OCI-LY3 (cell line): Measurements from ENCODE around the gene CDT1.

Source experiments
- H2AFZ ChIP-seq: fragments of 200-600, 300-600 bp; shearing (Covaris generic); 2 replicates; pipeline ENCODE4 v1.6.0; 2014; ENCODE audit warnings: antibody characterized with exemption, low read depth, low read length
- H3K27ac ChIP-seq: fragments of 200-600, 300-600 bp; sonication (generic); 2 replicates; pipeline ENCODE4 v1.5.1; 2014; ENCODE audit warnings: mild to moderate bottlenecking, low read length, moderate library complexity, mixed read lengths
- H3K27me3 ChIP-seq: fragments of 200-600, 300-600 bp; sonication (generic); 2 replicates; pipeline ENCODE4 v1.6.1; 2014; ENCODE audit warnings: low read depth, low read length, mixed read lengths
- H3K36me3 ChIP-seq: fragments of 200-600, 300-600 bp; sonication (generic); replicated peaks from 2 replicates; pipeline ENCODE3; 2014; ENCODE audit warnings: low read depth, low read length, mixed read lengths
- H3K4me1 ChIP-seq: fragments of 300-600, 200-600 bp; sonication (generic); 2 replicates; pipeline ENCODE4 v1.6.1; 2014; ENCODE audit warnings: low read length, mixed read lengths
- H3K4me2 ChIP-seq: fragments of 200-600, 300-600 bp; sonication (generic); 2 replicates; pipeline ENCODE4 v1.6.1; 2014; ENCODE audit warnings: low read length, mixed read lengths
- H3K4me3 ChIP-seq: fragments of 300-600, 200-600 bp; sonication (generic); 2 replicates; pipeline ENCODE4 v1.5.1; 2014; ENCODE audit warnings: antibody characterized with exemption, mild to moderate bottlenecking, low read length, moderate library complexity
- H3K79me2 ChIP-seq: fragments of 300-600, 200-600 bp; shearing (Covaris generic); 2 replicates; pipeline ENCODE4 v1.6.1; 2014; ENCODE audit warnings: mild to moderate bottlenecking, low read length, mixed read lengths
- H3K9ac ChIP-seq: fragments of 300-600, 200-600 bp; shearing (Covaris generic); 2 replicates; pipeline ENCODE4 v1.6.0; 2014; ENCODE audit warnings: mild to moderate bottlenecking, low read length, moderate library complexity
- H3K9me3 ChIP-seq: fragments of 200-600, 300-600 bp; shearing (Covaris generic); 2 replicates; pipeline ENCODE4 v1.6.1; 2014; ENCODE audit warnings: low read length, mixed read lengths; ENCODE audit not compliant: insufficient read depth
- H4K20me1 ChIP-seq: fragments of 200-600, 300-600 bp; sonication (generic); 2 replicates; pipeline ENCODE4 v1.6.1; 2016; ENCODE audit warnings: low read length, mixed read lengths; ENCODE audit not compliant: insufficient read depth
- EZH2phosphoT487 ChIP-seq: fragments of 200-600 bp; shearing (Covaris generic); IDR thresholded peaks from 2 replicates; pipeline ENCODE4 v1.6.1; 2018; ENCODE audit warnings: antibody characterized with exemption, mixed run types, low read depth
- TF ChIP-seq, protein P1 (sequence below): fragments of 200-600, 300-600 bp; sonication (generic); IDR thresholded peaks from 2 replicates; pipeline ENCODE4 v1.5.1; 2014; ENCODE audit warnings: antibody characterized with exemption, low read length, low read depth

CDT1 gene

GRCh38 chr16:88841521-88842307, 38.1 kb downstream of the CDT1 start:
- Histone ChIP-seq H3K4me1 (no peaks in the 10 kb centered on the region), H3K4me3 (no peak overlapping the region), H4K20me1 (peaks cover 3% of the 10 kb centered on the region), H3K9me3 (no peaks in the 10 kb centered on the region), H3K4me2 (no peak overlapping the region), H3K9ac (no peak overlapping the region), H3K27me3 (no peaks in the 10 kb centered on the region), H3K36me3 (no peaks in the 10 kb centered on the region), H3K79me2 (no peaks in the 10 kb centered on the region), H2AFZ (no peak overlapping the region), H3K27ac (no peak overlapping the region)
- TF ChIP-seq, protein P1, sequence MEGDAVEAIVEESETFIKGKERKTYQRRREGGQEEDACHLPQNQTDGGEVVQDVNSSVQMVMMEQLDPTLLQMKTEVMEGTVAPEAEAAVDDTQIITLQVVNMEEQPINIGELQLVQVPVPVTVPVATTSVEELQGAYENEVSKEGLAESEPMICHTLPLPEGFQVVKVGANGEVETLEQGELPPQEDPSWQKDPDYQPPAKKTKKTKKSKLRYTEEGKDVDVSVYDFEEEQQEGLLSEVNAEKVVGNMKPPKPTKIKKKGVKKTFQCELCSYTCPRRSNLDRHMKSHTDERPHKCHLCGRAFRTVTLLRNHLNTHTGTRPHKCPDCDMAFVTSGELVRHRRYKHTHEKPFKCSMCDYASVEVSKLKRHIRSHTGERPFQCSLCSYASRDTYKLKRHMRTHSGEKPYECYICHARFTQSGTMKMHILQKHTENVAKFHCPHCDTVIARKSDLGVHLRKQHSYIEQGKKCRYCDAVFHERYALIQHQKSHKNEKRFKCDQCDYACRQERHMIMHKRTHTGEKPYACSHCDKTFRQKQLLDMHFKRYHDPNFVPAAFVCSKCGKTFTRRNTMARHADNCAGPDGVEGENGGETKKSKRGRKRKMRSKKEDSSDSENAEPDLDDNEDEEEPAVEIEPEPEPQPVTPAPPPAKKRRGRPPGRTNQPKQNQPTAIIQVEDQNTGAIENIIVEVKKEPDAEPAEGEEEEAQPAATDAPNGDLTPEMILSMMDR: no peak
- TF ChIP-seq EZH2phosphoT487: no peak

DNA sequence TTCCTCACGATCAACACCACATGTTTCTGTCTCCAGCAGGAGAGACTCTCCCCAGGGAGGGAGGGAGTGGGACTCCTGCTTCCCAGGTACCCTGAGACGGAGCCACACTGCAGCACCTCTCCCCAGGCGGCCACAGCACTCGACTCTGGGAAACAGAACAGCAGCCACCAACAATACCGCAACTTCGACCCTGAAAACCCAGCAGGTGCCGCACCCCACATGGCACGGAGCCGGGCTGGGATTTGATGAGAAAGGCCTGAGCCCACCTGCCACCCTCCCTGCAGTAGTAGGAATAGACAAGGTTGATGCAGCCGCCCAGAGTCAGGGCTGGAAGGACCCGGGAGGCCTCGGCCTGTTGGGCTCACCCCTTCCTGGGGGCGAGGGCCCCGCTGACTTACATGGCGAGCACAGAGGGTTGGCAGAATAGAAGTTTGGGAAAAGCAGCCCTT, 38.7 kb downstream of the CDT1 start:
- H3K4me2 ChIP-seq: no peak overlapping the region
- no peaks in the 10 kb centered on the region for H3K36me3 ChIP-seq
- H3K27ac ChIP-seq: no peak overlapping the region
- no peak overlapping the region for H3K4me3 ChIP-seq
- no peaks in the 10 kb centered on the region for H3K79me2 ChIP-seq
- no peaks in the 10 kb centered on the region for H3K27me3 ChIP-seq
- TF ChIP-seq, protein P1: no peak
- TF ChIP-seq EZH2phosphoT487: no peak
- peaks cover 3% of the 10 kb centered on the region for H4K20me1 ChIP-seq
- H3K9ac ChIP-seq: no peak overlapping the region
- H2AFZ ChIP-seq: no peak overlapping the region
- no peaks in the 10 kb centered on the region for H3K4me1 ChIP-seq
- H3K9me3 ChIP-seq: no peaks in the 10 kb centered on the region

- H3K79me2 ChIP-seq: no peaks in the 10 kb centered on the region
- no peak overlapping the region for H3K9ac ChIP-seq
- TF ChIP-seq EZH2phosphoT487: no peak
- TF ChIP-seq, protein P1: no peak
- no peak overlapping the region for H2AFZ ChIP-seq
- peaks cover 3% of the 10 kb centered on the region for H4K20me1 ChIP-seq
- no peaks in the 10 kb centered on the region for H3K27me3 ChIP-seq
- H3K4me3 ChIP-seq: no peak overlapping the region
- no peaks in the 10 kb centered on the region for H3K4me1 ChIP-seq
- H3K4me2 ChIP-seq: no peak overlapping the region
- no peaks in the 10 kb centered on the region for H3K9me3 ChIP-seq
- H3K27ac ChIP-seq: no peak overlapping the region
- H3K36me3 ChIP-seq: peaks cover 3% of the 10 kb centered on the region
These were observed 39.2 kb downstream of the CDT1 start for GRCh38 chr16:88842806-88843205.

- Histone ChIP-seq H3K79me2 (no peaks in the 10 kb centered on the region), H4K20me1 (peaks cover 3% of the 10 kb centered on the region), H3K27me3 (no peaks in the 10 kb centered on the region), H3K9ac (no peak overlapping the region), H3K36me3 (peaks cover 5% of the 10 kb centered on the region), H2AFZ (no peak overlapping the region), H3K4me3 (no peak overlapping the region), H3K4me2 (no peak overlapping the region), H3K9me3 (no peaks in the 10 kb centered on the region), H3K27ac (no peak overlapping the region), H3K4me1 (no peaks in the 10 kb centered on the region)
- TF ChIP-seq EZH2phosphoT487: no peak
- TF ChIP-seq, protein P1: no peak
These were observed 39.7 kb downstream of the CDT1 start for GRCh38 chr16:88843256-88843655.
